MM.1S (cell line): ENCODE data around the gene CD34.

Experiments used
- EZH2 ChIP-seq: fragments of 300-600 bp; sonication (generic); optimal IDR thresholded peaks from 2 replicates; pipeline ENCODE3; 2017; ENCODE audit warnings: low read depth, mild to moderate bottlenecking, antibody characterized with exemption, low read length, mixed read lengths
- TF ChIP-seq, protein P1 (sequence below): fragments of 300-600 bp; sonication (generic); IDR thresholded peaks from 2 replicates; pipeline ENCODE4 v1.5.1; 2016; ENCODE audit warnings: antibody characterized with exemption, low read length, mixed read lengths

DNA sequence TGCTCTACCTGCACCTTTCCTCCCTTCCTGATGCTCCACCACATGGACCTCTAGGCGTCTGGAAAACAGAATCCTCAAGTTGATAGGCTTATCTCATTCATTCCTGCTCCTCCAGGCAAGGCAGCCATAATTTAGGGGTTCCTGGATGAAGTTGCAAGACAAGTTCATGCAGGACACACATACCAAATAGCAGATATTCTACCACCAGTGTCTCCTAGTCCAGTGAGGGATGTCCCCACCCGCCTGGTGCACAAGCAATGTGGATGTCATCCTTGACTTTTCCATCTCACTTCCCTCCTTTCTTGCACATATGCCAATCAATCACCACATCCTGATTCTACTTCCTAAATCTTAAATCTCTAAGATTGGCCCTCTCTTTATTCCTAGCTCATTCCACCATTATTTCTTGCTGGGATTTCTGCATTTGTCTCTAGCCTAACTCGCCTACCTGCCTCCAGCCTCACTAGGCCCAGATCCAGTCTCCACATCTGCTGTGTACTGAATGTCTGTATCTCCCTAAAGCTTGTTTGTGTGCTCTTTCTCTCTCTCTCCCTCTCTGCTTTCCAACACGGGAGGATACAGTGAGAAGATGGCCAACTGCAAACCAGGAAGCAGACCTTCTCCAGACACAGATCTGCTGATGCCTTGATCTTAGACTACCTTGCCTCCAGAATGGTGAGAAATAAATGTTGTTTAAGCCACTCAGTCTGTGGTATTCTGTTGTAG lies 40.5 kb downstream of the CD34 start:
- TF ChIP-seq EZH2, result no peak
- TF ChIP-seq, protein P1, sequence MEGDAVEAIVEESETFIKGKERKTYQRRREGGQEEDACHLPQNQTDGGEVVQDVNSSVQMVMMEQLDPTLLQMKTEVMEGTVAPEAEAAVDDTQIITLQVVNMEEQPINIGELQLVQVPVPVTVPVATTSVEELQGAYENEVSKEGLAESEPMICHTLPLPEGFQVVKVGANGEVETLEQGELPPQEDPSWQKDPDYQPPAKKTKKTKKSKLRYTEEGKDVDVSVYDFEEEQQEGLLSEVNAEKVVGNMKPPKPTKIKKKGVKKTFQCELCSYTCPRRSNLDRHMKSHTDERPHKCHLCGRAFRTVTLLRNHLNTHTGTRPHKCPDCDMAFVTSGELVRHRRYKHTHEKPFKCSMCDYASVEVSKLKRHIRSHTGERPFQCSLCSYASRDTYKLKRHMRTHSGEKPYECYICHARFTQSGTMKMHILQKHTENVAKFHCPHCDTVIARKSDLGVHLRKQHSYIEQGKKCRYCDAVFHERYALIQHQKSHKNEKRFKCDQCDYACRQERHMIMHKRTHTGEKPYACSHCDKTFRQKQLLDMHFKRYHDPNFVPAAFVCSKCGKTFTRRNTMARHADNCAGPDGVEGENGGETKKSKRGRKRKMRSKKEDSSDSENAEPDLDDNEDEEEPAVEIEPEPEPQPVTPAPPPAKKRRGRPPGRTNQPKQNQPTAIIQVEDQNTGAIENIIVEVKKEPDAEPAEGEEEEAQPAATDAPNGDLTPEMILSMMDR, result no peak
